GM23338 (cell line): ENCODE data around the gene SERPINB6. TPM values are rescaled to one million over a fixed set of nuclear protein-coding genes. Genes with fewer than 3 reads are reported as not detected.
"Not testable (repeated sequence)": the region's sequence is repeated elsewhere in the genome, so short reads cannot be mapped to it uniquely, and the experiment has no call there.

Experiments
- ATAC-seq: fragments of 200-7000 bp; cut with Tn5 transposase; 3 replicates; pipeline ENCODE4 v1.9.1; 2020
- DNase-seq: peaks from one replicate; pipeline ENCODE4 v3.0.0-alpha.2; 2015; ENCODE audit warnings: low spot score
- H2AFZ ChIP-seq: fragments of 200-600 bp; sonication (generic); 2 replicates; pipeline ENCODE4 v1.8.0; 2016; ENCODE audit warnings: antibody characterized with exemption, mild to moderate bottlenecking, moderate library complexity
- H3F3A ChIP-seq: fragments of 200-600 bp; sonication (generic); replicated peaks from 2 replicates; pipeline ENCODE4 v1.8.0; 2017; ENCODE audit warnings: antibody characterized with exemption, mixed run types, low read depth
- H3K27ac ChIP-seq: fragments of 200-600 bp; sonication (generic); 2 replicates; pipeline ENCODE4 v1.6.1; 2016; ENCODE audit warnings: low read depth
- H3K27me3 ChIP-seq: fragments of 200-600 bp; sonication (generic); 2 replicates; pipeline ENCODE4 v1.8.0; 2016; ENCODE audit warnings: mild to moderate bottlenecking, mixed run types, moderate library complexity; ENCODE audit not compliant: insufficient read depth
- H3K36me3 ChIP-seq: fragments of 200-600 bp; sonication (generic); 2 replicates; pipeline ENCODE4 v1.8.0; 2016; ENCODE audit warnings: mild to moderate bottlenecking; ENCODE audit not compliant: insufficient read depth
- H3K4me1 ChIP-seq: fragments of 200-600 bp; sonication (generic); 2 replicates; pipeline ENCODE4 v1.8.0; 2016; ENCODE audit warnings: mild to moderate bottlenecking, moderate library complexity; ENCODE audit not compliant: insufficient read depth
- H3K4me2 ChIP-seq: fragments of 200-600 bp; sonication (generic); 2 replicates; pipeline ENCODE4 v1.7.1; 2017; ENCODE audit warnings: mixed run types
- H3K4me3 ChIP-seq: fragments of 200-600 bp; sonication (generic); 2 replicates; pipeline ENCODE4 v1.6.1; 2016; ENCODE audit warnings: mixed run types
- H3K79me2 ChIP-seq: fragments of 200-600 bp; sonication (generic); replicated peaks from 2 replicates; pipeline ENCODE4 v1.8.0; 2017; ENCODE audit warnings: mild to moderate bottlenecking; ENCODE audit not compliant: insufficient read depth
- H3K9me2 ChIP-seq: fragments of 200-600 bp; sonication (generic); 2 replicates; pipeline ENCODE4 v1.8.0; 2017; ENCODE audit not compliant: insufficient read depth
- H4K20me1 ChIP-seq: fragments of 200-600 bp; sonication (generic); replicated peaks from 2 replicates; pipeline ENCODE4 v1.8.0; 2017; ENCODE audit warnings: mild to moderate bottlenecking; ENCODE audit not compliant: insufficient read depth
- H3K27ac Mint-ChIP-seq: 2 replicates; pipeline ENCODE4 v1.8.0; 2020; ENCODE audit warnings: inconsistent platforms, mild to moderate bottlenecking, moderate library complexity, mixed read lengths
- H3K27me3 Mint-ChIP-seq: 3 replicates; pipeline ENCODE4 v1.8.0; 2022; ENCODE audit warnings: low read depth, mild to moderate bottlenecking, moderate library complexity, mixed read lengths, inconsistent platforms; ENCODE audit not compliant: insufficient read depth, poor library complexity
- H3K36me3 Mint-ChIP-seq: 3 replicates; pipeline ENCODE4 v1.8.0; 2021; ENCODE audit warnings: low read depth, mild to moderate bottlenecking, inconsistent platforms, moderate library complexity, mixed read lengths
- H3K4me1 Mint-ChIP-seq: 3 replicates; pipeline ENCODE4 v1.8.0; 2020; ENCODE audit warnings: mild to moderate bottlenecking, inconsistent platforms, mixed read lengths
- H3K4me3 Mint-ChIP-seq: 3 replicates; pipeline ENCODE4 v1.8.0; 2021; ENCODE audit warnings: moderate library complexity, mild to moderate bottlenecking, inconsistent platforms, mixed read lengths
- H3K9me3 Mint-ChIP-seq: 3 replicates; pipeline ENCODE4 v1.8.0; 2020; ENCODE audit warnings: moderate library complexity, mild to moderate bottlenecking, inconsistent platforms, mixed read lengths
- CTCF ChIP-seq, 2 experiments: fragments of 200-600 bp in 1 of 2; sonication (generic) in 1 of 2; conservative IDR thresholded peaks; 2 replicates each; pipeline versions ENCODE4 v1.5.1 to v1.6.1; 2016 to 2017; ENCODE audit warnings: antibody characterized with exemption in 2 of 2, low read depth in 2 of 2, mild to moderate bottlenecking in 2 of 2, moderate library complexity in 1 of 2
- ZNF114 ChIP-seq: fragments of 250-450 bp; sonication (Bioruptor Pico); IDR thresholded peaks from 2 replicates; pipeline ENCODE4 v1.5.0; 2020; ENCODE audit warnings: mild to moderate bottlenecking, moderate library complexity
- polyA plus RNA-seq: library from polyadenylated mRNA; unstranded; fragments of >200 nt; fragmentation: Nextera tagmentation; extraction: Ambion mirVana; gene quantifications from 2 replicates; pipeline ENCODE4 v1.2.1, GENCODE V29; 2016
- total RNA-seq: library from RNA; depleted of rRNA; stranded (reverse); fragments of >200 nt; shearing (Covaris generic); gene quantifications from 2 replicates; pipeline ENCODE4 v1.2.3, GENCODE V29; 2014
- TF ChIP-seq, protein P1 (sequence below): fragments of 250-450 bp; sonication (Bioruptor Pico); IDR thresholded peaks from 2 replicates; pipeline ENCODE4 v1.5.0; 2020; ENCODE audit warnings: mild to moderate bottlenecking, moderate library complexity
- TF ChIP-seq, protein P2 (sequence below): IDR thresholded peaks from one replicate; pipeline ENCODE4 v1.6.1; 2018; ENCODE audit warnings: antibody characterized with exemption; ENCODE audit not compliant: unreplicated experiment

Gene SERPINB6
- total and polyA plus RNA-seq, 2 experiments from 2014 or later: 25.9 to 38.5 TPM

DNA sequence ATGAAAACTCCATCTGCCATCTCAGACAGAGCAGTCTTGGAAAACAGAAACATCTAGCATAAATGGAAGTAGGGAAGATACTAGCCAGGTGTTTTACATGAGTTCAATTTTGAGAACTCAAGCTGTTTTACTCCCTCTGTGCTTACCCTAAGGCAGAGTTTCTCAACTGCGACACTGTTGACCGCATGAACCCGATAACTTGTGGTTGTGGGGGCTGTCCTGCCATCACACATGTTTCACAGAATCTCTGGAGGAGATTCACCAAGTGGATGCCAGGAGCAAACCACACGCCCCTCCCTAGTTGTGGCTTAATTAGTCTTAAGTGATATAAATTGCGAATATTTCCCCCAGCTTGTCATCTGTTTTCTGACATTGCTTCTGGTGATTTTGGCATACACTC, 2.3 kb upstream of the SERPINB6 start (continued):
- TF ChIP-seq, protein P1, sequence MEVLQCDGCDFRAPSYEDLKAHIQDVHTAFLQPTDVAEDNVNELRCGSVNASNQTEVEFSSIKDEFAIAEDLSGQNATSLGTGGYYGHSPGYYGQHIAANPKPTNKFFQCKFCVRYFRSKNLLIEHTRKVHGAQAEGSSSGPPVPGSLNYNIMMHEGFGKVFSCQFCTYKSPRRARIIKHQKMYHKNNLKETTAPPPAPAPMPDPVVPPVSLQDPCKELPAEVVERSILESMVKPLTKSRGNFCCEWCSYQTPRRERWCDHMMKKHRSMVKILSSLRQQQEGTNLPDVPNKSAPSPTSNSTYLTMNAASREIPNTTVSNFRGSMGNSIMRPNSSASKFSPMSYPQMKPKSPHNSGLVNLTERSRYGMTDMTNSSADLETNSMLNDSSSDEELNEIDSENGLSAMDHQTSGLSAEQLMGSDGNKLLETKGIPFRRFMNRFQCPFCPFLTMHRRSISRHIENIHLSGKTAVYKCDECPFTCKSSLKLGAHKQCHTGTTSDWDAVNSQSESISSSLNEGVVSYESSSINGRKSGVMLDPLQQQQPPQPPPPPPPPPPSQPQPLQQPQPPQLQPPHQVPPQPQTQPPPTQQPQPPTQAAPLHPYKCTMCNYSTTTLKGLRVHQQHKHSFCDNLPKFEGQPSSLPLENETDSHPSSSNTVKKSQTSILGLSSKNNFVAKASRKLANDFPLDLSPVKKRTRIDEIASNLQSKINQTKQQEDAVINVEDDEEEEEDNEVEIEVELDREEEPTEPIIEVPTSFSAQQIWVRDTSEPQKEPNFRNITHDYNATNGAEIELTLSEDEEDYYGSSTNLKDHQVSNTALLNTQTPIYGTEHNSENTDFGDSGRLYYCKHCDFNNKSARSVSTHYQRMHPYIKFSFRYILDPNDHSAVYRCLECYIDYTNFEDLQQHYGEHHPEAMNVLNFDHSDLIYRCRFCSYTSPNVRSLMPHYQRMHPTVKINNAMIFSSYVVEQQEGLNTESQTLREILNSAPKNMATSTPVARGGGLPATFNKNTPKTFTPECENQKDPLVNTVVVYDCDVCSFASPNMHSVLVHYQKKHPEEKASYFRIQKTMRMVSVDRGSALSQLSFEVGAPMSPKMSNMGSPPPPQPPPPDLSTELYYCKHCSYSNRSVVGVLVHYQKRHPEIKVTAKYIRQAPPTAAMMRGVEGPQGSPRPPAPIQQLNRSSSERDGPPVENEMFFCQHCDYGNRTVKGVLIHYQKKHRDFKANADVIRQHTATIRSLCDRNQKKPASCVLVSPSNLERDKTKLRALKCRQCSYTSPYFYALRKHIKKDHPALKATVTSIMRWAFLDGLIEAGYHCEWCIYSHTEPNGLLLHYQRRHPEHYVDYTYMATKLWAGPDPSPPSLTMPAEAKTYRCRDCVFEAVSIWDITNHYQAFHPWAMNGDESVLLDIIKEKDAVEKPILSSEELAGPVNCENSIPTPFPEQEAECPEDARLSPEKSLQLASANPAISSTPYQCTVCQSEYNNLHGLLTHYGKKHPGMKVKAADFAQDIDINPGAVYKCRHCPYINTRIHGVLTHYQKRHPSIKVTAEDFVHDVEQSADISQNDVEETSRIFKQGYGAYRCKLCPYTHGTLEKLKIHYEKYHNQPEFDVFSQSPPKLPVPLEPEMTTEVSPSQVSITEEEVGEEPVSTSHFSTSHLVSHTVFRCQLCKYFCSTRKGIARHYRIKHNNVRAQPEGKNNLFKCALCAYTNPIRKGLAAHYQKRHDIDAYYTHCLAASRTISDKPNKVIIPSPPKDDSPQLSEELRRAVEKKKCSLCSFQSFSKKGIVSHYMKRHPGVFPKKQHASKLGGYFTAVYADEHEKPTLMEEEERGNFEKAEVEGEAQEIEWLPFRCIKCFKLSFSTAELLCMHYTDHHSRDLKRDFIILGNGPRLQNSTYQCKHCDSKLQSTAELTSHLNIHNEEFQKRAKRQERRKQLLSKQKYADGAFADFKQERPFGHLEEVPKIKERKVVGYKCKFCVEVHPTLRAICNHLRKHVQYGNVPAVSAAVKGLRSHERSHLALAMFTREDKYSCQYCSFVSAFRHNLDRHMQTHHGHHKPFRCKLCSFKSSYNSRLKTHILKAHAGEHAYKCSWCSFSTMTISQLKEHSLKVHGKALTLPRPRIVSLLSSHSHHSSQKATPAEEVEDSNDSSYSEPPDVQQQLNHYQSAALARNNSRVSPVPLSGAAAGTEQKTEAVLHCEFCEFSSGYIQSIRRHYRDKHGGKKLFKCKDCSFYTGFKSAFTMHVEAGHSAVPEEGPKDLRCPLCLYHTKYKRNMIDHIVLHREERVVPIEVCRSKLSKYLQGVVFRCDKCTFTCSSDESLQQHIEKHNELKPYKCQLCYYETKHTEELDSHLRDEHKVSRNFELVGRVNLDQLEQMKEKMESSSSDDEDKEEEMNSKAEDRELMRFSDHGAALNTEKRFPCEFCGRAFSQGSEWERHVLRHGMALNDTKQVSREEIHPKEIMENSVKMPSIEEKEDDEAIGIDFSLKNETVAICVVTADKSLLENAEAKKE (CRISPR knock-in tag): no peak
- TF ChIP-seq ZNF114 (no peak), CTCF (conservative IDR thresholded peaks at IDR 0.05; ENCODE audit: low read depth in 2 of 2) (no peak)
- TF ChIP-seq, protein P2, sequence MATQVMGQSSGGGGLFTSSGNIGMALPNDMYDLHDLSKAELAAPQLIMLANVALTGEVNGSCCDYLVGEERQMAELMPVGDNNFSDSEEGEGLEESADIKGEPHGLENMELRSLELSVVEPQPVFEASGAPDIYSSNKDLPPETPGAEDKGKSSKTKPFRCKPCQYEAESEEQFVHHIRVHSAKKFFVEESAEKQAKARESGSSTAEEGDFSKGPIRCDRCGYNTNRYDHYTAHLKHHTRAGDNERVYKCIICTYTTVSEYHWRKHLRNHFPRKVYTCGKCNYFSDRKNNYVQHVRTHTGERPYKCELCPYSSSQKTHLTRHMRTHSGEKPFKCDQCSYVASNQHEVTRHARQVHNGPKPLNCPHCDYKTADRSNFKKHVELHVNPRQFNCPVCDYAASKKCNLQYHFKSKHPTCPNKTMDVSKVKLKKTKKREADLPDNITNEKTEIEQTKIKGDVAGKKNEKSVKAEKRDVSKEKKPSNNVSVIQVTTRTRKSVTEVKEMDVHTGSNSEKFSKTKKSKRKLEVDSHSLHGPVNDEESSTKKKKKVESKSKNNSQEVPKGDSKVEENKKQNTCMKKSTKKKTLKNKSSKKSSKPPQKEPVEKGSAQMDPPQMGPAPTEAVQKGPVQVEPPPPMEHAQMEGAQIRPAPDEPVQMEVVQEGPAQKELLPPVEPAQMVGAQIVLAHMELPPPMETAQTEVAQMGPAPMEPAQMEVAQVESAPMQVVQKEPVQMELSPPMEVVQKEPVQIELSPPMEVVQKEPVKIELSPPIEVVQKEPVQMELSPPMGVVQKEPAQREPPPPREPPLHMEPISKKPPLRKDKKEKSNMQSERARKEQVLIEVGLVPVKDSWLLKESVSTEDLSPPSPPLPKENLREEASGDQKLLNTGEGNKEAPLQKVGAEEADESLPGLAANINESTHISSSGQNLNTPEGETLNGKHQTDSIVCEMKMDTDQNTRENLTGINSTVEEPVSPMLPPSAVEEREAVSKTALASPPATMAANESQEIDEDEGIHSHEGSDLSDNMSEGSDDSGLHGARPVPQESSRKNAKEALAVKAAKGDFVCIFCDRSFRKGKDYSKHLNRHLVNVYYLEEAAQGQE: no peak

GRCh38 chr6:2973180-2973579, 1.8 kb upstream of the SERPINB6 start:
- Histone ChIP-seq H3K4me1 (peaks cover 19% of the 10 kb centered on the region), H3F3A (peaks cover 16% of the 10 kb centered on the region)
- Mint-ChIP-seq H3K9me3 (peaks cover 12% of the 10 kb centered on the region; the same call in 2 of the 3 replicates), H3K27me3 (peaks cover 13% of the 10 kb centered on the region), H3K4me1 (peaks cover 17% of the 10 kb centered on the region)
- not testable (repeated sequence) for H3K4me3 Mint-ChIP-seq, H3K4me2 ChIP-seq, H3K27me3 ChIP-seq, DNase-seq, H3K36me3 Mint-ChIP-seq, H4K20me1 ChIP-seq, H3K36me3 ChIP-seq, H3K27ac Mint-ChIP-seq, H3K4me3 ChIP-seq, H3K9me2 ChIP-seq, H2AFZ ChIP-seq, H3K79me2 ChIP-seq, ATAC-seq, H3K27ac ChIP-seq

DNA sequence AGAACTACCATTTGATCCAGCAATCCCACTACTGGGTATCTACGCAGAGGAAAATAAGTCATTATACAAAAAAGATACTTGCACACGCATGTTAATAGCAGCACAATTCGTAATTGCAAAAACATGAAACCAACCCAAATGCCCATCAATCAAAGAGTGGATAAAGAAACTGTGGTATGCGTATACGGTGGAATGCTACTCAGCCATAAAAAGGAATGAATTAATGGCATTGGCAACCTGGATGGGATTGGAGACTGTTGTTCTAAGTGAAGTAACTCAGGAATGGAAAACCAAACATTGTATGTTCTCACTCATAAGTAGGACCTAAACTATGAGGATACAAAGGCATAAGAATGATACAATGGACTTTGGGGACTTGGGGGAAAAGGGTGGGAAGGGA, 1.3 kb upstream of the SERPINB6 start:
- not testable (repeated sequence) for H3K79me2 ChIP-seq, H3K9me2 ChIP-seq, H3K27ac ChIP-seq, H3K27ac Mint-ChIP-seq, H2AFZ ChIP-seq, H3K4me3 Mint-ChIP-seq, H3K36me3 Mint-ChIP-seq, H4K20me1 ChIP-seq, H3K27me3 ChIP-seq, DNase-seq, ATAC-seq, H3K4me3 ChIP-seq, H3K36me3 ChIP-seq, H3K4me2 ChIP-seq
- peaks cover 13% of the 10 kb centered on the region for H3K27me3 Mint-ChIP-seq
- H3K4me1 Mint-ChIP-seq: peaks cover 12% of the 10 kb centered on the region
- H3K4me1 ChIP-seq: peaks cover 16% of the 10 kb centered on the region
- H3F3A ChIP-seq: peaks cover 16% of the 10 kb centered on the region
- H3K9me3 Mint-ChIP-seq: peaks cover 12% of the 10 kb centered on the region; the same call in 2 of the 3 replicates

- Mint-ChIP-seq H3K9me3 (peaks cover 12% of the 10 kb centered on the region; the same call in 2 of the 3 replicates), H3K27me3 (peaks cover 13% of the 10 kb centered on the region), H3K4me3 (peak overlapping the region; percentile 76)
- not testable (repeated sequence) for H3K4me3 ChIP-seq, ATAC-seq, H3K27me3 ChIP-seq, H3K9me2 ChIP-seq, DNase-seq, H4K20me1 ChIP-seq, H3K27ac Mint-ChIP-seq, H3K36me3 Mint-ChIP-seq, H3K36me3 ChIP-seq, H3K79me2 ChIP-seq, H2AFZ ChIP-seq, H3K4me1 Mint-ChIP-seq, H3K27ac ChIP-seq
- H3K4me2 ChIP-seq: peak overlapping the region; percentile 82; the same call in 1 of the 2 replicates
- peaks cover 11% of the 10 kb centered on the region for H3K4me1 ChIP-seq
- H3F3A ChIP-seq: peaks cover 16% of the 10 kb centered on the region
Measured at GRCh38 chr6:2972219-2972487, 786 bp upstream of the SERPINB6 start.
